B cell (primary cell): ENCODE results near the gene AOPEP. TPM values are rescaled to one million over a fixed set of nuclear protein-coding genes. Genes with fewer than 3 reads are reported as not detected.

Experiments
- ATAC-seq: fragments of 200-7000 bp; cut with Tn5 transposase; one replicate; pipeline ENCODE4 v1.10.0; 2021; ENCODE audit warnings: low read depth, mild to moderate bottlenecking, moderate number of reproducible peaks, moderate library complexity
- CTCF ChIA-PET: fragments of 350-600 bp; sonication (Branson Sonifier 250); formaldehyde crosslinking; loops from one replicate; lab custom pipeline; 2021; ENCODE audit warnings: antibody characterized with exemption, inconsistent platforms; lab: Charles Lee
- POLR2A ChIA-PET: fragments of 350-600 bp; sonication (Branson Sonifier 250); formaldehyde crosslinking; loops from one replicate; lab custom pipeline; 2021; ENCODE audit warnings: antibody characterized with exemption; lab: Charles Lee
- DNase-seq: peaks from one replicate; pipeline ENCODE4 v3.0.0; 2013
- H2AFZ ChIP-seq: 2 replicates; pipeline ENCODE4 v1.6.1; 2012; ENCODE audit warnings: mild to moderate bottlenecking, low read depth, low read length; ENCODE audit not compliant: insufficient read depth, poor library complexity, severe bottlenecking
- H3K27ac ChIP-seq, 2 donors: 1 replicate in 1 of 2; 2 replicates in 1 of 2; pipeline ENCODE4 v1.5.1; 2012 to 2013; ENCODE audit warnings: low read length in 2 of 2, mild to moderate bottlenecking in 2 of 2, moderate library complexity in 1 of 2
- H3K27me3 ChIP-seq, 4 experiments: fragments of 200-600 bp in 1 of 4; sonication (generic) in 1 of 4; replicated peaks in 1 of 4; 1 replicate in 2 of 4; 2 replicates in 2 of 4; pipeline versions ENCODE4 v1.6.1 to v1.7.0; 2013 to 2016; ENCODE audit warnings: low read length in 3 of 4, mild to moderate bottlenecking in 2 of 4, mixed read lengths in 1 of 4, moderate library complexity in 1 of 4; ENCODE audit not compliant: insufficient read depth in 4 of 4, control insufficient read depth in 3 of 4; ENCODE audit errors: control extremely low read depth in 1 of 4
- H3K36me3 ChIP-seq, 2 experiments: replicated peaks in 1 of 2; 1 replicate in 1 of 2; 2 replicates in 1 of 2; pipeline versions ENCODE4 v1.6.1 to v1.7.1; 2013; ENCODE audit warnings: low read length in 1 of 2; ENCODE audit not compliant: insufficient read depth in 2 of 2, control insufficient read depth in 1 of 2; ENCODE audit errors: control extremely low read depth in 1 of 2, extremely low read depth in 1 of 2
- H3K4me1 ChIP-seq, 2 donors: fragments of 200-600 bp in 1 of 2; sonication (generic) in 1 of 2; 1 replicate in 1 of 2; 2 replicates in 1 of 2; pipeline versions ENCODE4 v1.5.1 to v1.6.1; 2013 to 2017; ENCODE audit warnings: low read length in 2 of 2; ENCODE audit not compliant: control insufficient read depth in 2 of 2, insufficient read depth in 2 of 2
- H3K4me2 ChIP-seq: replicated peaks from 2 replicates; pipeline ENCODE3; 2012; ENCODE audit warnings: mild to moderate bottlenecking, low read depth, low read length; ENCODE audit not compliant: poor library complexity, severe bottlenecking
- H3K4me3 ChIP-seq, 5 experiments: fragments of 200-600 bp in 1 of 5; sonication (generic) in 1 of 5; 1 replicate in 3 of 5; 2 replicates in 2 of 5; pipeline versions ENCODE4 v1.5.1 to v1.7.0; 2011 to 2016; ENCODE audit warnings: low read length in 4 of 5, mild to moderate bottlenecking in 4 of 5, low read depth in 2 of 5, control low read depth in 1 of 5, moderate library complexity in 1 of 5; ENCODE audit not compliant: insufficient read depth in 1 of 5; ENCODE audit errors: control extremely low read depth in 1 of 5, extremely low read depth in 1 of 5
- H3K79me2 ChIP-seq: fragments of 200-600 bp; sonication (generic); one replicate; pipeline ENCODE4 v1.6.0; 2016; ENCODE audit warnings: low read length; ENCODE audit not compliant: control insufficient read depth, insufficient read depth
- H3K9ac ChIP-seq: fragments of 200-600 bp; sonication (generic); 2 replicates; pipeline ENCODE4 v1.6.1; 2017; ENCODE audit warnings: mild to moderate bottlenecking, low read length, moderate library complexity
- H3K9me3 ChIP-seq, 3 donors: one replicate each; pipeline versions ENCODE4 v1.6.1 to v1.7.1; 2013; ENCODE audit warnings: low read length in 2 of 3; ENCODE audit not compliant: control insufficient read depth in 2 of 3, insufficient read depth in 1 of 3; ENCODE audit errors: control extremely low read depth in 1 of 3
- H4K20me1 ChIP-seq: 2 replicates; pipeline ENCODE4 v1.6.0; 2012; ENCODE audit warnings: mild to moderate bottlenecking, low read length; ENCODE audit not compliant: insufficient read depth, control insufficient read depth, poor library complexity, severe bottlenecking
- H3K27ac Mint-ChIP-seq: one replicate; pipeline ENCODE4 v1.8.0; 2021; ENCODE audit warnings: mixed read lengths
- H3K27me3 Mint-ChIP-seq: one replicate; pipeline ENCODE4 v1.8.0; 2021; ENCODE audit warnings: mixed read lengths
- H3K4me1 Mint-ChIP-seq: one replicate; pipeline ENCODE4 v1.8.0; 2021; ENCODE audit warnings: mixed read lengths
- H3K4me3 Mint-ChIP-seq: one replicate; pipeline ENCODE4 v1.8.0; 2021; ENCODE audit warnings: mixed read lengths
- H3K9me3 Mint-ChIP-seq: one replicate; pipeline ENCODE4 v1.8.0; 2022; ENCODE audit warnings: mixed read lengths; ENCODE audit not compliant: insufficient read depth
- EZH2 ChIP-seq: IDR thresholded peaks from 2 replicates; pipeline ENCODE4 v1.6.1; 2012; ENCODE audit warnings: borderline replicate concordance, low read depth, mild to moderate bottlenecking, moderate library complexity, low read length; ENCODE audit not compliant: insufficient read depth, poor library complexity, severe bottlenecking
- WGBS: methylation state at CpG from one replicate; pipeline ENCODE4 v1.1.5; 2013; ENCODE audit warnings: missing lambda C conversion rate; ENCODE audit not compliant: insufficient coverage; 5-methylcytosine and 5-hydroxymethylcytosine counted together
- intact Hi-C: fragments of 100-400 bp; cut with micrococcal nuclease; formaldehyde crosslinking; loops from one replicate; pipeline ENCODE4 v1.10.0; 2022
- polyA plus RNA-seq: library from polyadenylated mRNA; depleted of rRNA; stranded (reverse); fragments of >200 nt; gene quantifications from 2 replicates; pipeline ENCODE4 v1.2.3, GENCODE V29; 2012
- total RNA-seq, 2 donors: library from RNA; stranded (reverse); fragments of 120-200 nt in 1 of 2; gene quantifications; 1 replicate in 1 of 2; 2 replicates in 1 of 2; pipeline versions ENCODE4 v1.2.3 to v1.2.4, GENCODE V29; 2013 to 2022
- TF ChIP-seq, protein P1 (sequence below): fragments of 200-600 bp; IDR thresholded peaks from one replicate; pipeline ENCODE4 v1.8.0; 2022; ENCODE audit warnings: antibody characterized with exemption, mild to moderate bottlenecking

The AOPEP gene
- total and polyA plus RNA-seq, 2 donors (not counting 1 experiment from before 2014, with no cell fraction given): 5.1 to 35.8 TPM

DNA sequence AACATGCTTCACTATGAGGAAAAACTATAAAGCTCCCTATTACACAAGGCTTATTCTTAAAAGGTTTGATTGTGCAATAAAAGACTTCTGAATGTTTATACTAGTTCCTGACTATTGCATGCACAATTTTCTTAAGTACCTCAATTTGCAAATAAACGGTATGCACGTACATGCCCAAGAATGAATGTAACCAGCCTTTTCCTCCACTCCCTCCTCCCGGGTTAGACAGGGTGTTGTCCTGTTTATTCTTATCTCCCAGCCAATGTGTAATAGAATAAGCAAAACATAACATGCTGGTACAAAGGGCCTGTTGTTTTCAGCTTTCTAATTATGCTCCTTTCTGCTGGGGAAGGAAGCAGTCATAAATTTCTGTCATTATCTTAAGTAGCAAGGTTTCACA lies 79.1 kb downstream of the AOPEP start:
- no peaks in the 10 kb centered on the region for H3K27me3 ChIP-seq
- ATAC-seq: no peak
- H2AFZ ChIP-seq: no peak overlapping the region
- Mint-ChIP-seq H3K27ac (no peak overlapping the region), H3K4me3 (no peak overlapping the region), H3K9me3 (no peaks in the 10 kb centered on the region), H3K27me3 (no peaks in the 10 kb centered on the region), H3K4me1 (peaks cover 16% of the 10 kb centered on the region)
- no peak for DNase-seq
- TF ChIP-seq, protein P1, sequence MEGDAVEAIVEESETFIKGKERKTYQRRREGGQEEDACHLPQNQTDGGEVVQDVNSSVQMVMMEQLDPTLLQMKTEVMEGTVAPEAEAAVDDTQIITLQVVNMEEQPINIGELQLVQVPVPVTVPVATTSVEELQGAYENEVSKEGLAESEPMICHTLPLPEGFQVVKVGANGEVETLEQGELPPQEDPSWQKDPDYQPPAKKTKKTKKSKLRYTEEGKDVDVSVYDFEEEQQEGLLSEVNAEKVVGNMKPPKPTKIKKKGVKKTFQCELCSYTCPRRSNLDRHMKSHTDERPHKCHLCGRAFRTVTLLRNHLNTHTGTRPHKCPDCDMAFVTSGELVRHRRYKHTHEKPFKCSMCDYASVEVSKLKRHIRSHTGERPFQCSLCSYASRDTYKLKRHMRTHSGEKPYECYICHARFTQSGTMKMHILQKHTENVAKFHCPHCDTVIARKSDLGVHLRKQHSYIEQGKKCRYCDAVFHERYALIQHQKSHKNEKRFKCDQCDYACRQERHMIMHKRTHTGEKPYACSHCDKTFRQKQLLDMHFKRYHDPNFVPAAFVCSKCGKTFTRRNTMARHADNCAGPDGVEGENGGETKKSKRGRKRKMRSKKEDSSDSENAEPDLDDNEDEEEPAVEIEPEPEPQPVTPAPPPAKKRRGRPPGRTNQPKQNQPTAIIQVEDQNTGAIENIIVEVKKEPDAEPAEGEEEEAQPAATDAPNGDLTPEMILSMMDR: no peak
- no peak for TF ChIP-seq EZH2
- H3K9me3 ChIP-seq: no peaks in the 10 kb centered on the region
- no peaks in the 10 kb centered on the region for H4K20me1 ChIP-seq
- peaks cover 0 to 13% of the 10 kb centered on the region in 2 experiments for H3K36me3 ChIP-seq
- no peak overlapping the region for H3K27ac ChIP-seq
- intact Hi-C loops: no loop called here
- H3K4me3 ChIP-seq: no peak overlapping the region
- ChIA-PET POLR2A (no interaction called here), CTCF (no interaction called here)
- H3K4me2 ChIP-seq: no peak overlapping the region
- 92% methylated on average over 2 of the region's 3 CpGs for WGBS
- H3K9ac ChIP-seq: no peak overlapping the region
- H3K4me1 ChIP-seq: peaks cover 5% of the 10 kb centered on the region in 2 donors
- no peaks in the 10 kb centered on the region for H3K79me2 ChIP-seq

DNA sequence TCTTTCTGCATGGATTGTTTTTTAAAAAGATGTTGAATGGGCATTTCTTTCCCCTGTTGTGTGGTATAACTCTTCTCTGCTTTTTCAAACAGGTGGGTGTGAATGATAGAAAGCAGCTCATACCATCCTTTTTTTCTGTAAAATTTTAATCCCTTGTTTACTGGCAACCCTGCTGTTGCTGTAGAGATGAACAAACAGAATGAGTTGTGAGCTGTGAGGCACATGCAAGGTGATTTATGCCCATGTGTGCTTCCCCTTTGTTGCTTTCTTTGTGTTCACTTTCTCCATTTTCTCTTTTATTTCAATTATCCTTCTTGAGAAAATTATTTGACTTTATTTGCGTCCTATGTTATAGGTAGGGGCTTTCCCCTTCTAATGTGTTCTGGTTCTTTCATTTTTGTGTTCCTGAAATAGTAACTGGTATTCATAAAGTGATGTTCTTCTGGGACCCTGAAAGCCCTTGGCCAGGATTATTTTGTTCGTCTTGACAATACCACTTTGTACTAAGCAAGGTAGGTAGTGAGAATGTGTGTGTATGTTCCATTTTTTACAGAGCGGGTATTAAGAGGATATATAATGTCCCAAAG lies 79.9 kb downstream of the AOPEP start:
- Histone ChIP-seq H3K27me3 (no peaks in the 10 kb centered on the region), H3K4me2 (no peak overlapping the region), H3K9me3 (no peaks in the 10 kb centered on the region), H3K79me2 (no peaks in the 10 kb centered on the region), H4K20me1 (no peaks in the 10 kb centered on the region), H2AFZ (no peak overlapping the region), H3K4me3 (no peak overlapping the region), H3K9ac (no peak overlapping the region), H3K36me3 (peaks cover 0 to 6% of the 10 kb centered on the region in 2 experiments), H3K4me1 (peaks cover 5% of the 10 kb centered on the region in 2 donors), H3K27ac (no peak overlapping the region)
- DNase-seq (peak; percentile 7), ATAC-seq (no peak)
- ChIA-PET POLR2A (no interaction called here), CTCF (no interaction called here)
- Mint-ChIP-seq H3K27me3 (no peaks in the 10 kb centered on the region), H3K4me3 (no peak overlapping the region), H3K27ac (no peak overlapping the region), H3K4me1 (peaks cover 16% of the 10 kb centered on the region), H3K9me3 (no peaks in the 10 kb centered on the region)
- TF ChIP-seq EZH2: no peak
- TF ChIP-seq, protein P1: no peak
- intact Hi-C loops: no loop called here
- WGBS: 67% methylated on average over 1 of the region's 3 CpGs
